Measurements from ENCODE around the gene FAM170B. TPM values are rescaled to one million over a fixed set of nuclear protein-coding genes. Genes with fewer than 3 reads are reported as not detected.

Gene FAM170B
- total and polyA plus RNA-seq, 2 donors (not counting 3 experiments of a cell fraction or from before 2014, with no cell fraction given) = not detected

GRCh38 chr10:49112851-49113250 lies 21.0 kb downstream of the FAM170B start:
- no peak overlapping the region for H3K4me2 ChIP-seq (ENCODE audit: insufficient read depth, low read length)
- H3K36me3 ChIP-seq (ENCODE audit: control insufficient read depth in 2 of 2, extremely low read depth in 1 of 2, insufficient read depth in 2 of 2, low read length in 2 of 2) = no peaks in the 10 kb centered on the region
- H3K4me1 ChIP-seq (ENCODE audit: control insufficient read depth, extremely low read depth, insufficient read depth, low read length) = no peaks in the 10 kb centered on the region
- no TSS peak for BruUV-seq (replicated peaks)
- H3K79me2 ChIP-seq (ENCODE audit: control insufficient read depth, insufficient read depth, low read length) = no peaks in the 10 kb centered on the region
- TF ChIP-seq MAX (IDR thresholded peaks at IDR 0.05; ENCODE audit: insufficient read depth, insufficient read length) (no peak), CTCF (IDR thresholded peaks at IDR 0.05; ENCODE audit: extremely low read depth in 1 of 2, insufficient read depth in 1 of 2, low read depth in 1 of 2, low read length in 2 of 2) (no peak), FOS (IDR thresholded peaks at IDR 0.05; ENCODE audit: borderline replicate concordance, insufficient read depth, low read length) (no peak), JUN (IDR thresholded peaks at IDR 0.05; ENCODE audit: borderline replicate concordance, insufficient read depth, insufficient read length, low read depth) (no peak), POLR2A (IDR thresholded peaks at IDR 0.05; ENCODE audit: low read depth, low read length) (no peak), MYC (IDR thresholded peaks at IDR 0.05; ENCODE audit: low read depth, low read length) (no peak), GATA2 (IDR thresholded peaks at IDR 0.05; ENCODE audit: insufficient read depth, insufficient read length, low read depth, low read length) (no peak), EZH2 (IDR thresholded peaks at IDR 0.05; ENCODE audit: borderline replicate concordance, low read depth, low read length, severe bottlenecking) (no peak), POLR2AphosphoS5 (IDR thresholded peaks at IDR 0.05; ENCODE audit: insufficient read depth, low read depth, low read length) (no peak)
- intact Hi-C loops (cut with micrococcal nuclease) = no loop called here
- no peak overlapping the region for H3K4me3 ChIP-seq (replicated peaks in 1 of 3; ENCODE audit: insufficient read depth in 1 of 3, low read depth in 1 of 3, low read length in 3 of 3)
- ChIA-PET CTCF (interaction anchor here (1.3 kb wide), 1 partner anchor 295 kb away, joined by 4 read pairs; no protein-coding TSS in a partner anchor), POLR2A (no interaction called here)
- H4K20me1 ChIP-seq (replicated peaks; ENCODE audit: control insufficient read depth, extremely low read depth, insufficient read depth, low read length) = no peaks in the 10 kb centered on the region
- H3K9me3 ChIP-seq (replicated peaks; ENCODE audit: control insufficient read depth, insufficient read depth, low read length) = no peaks in the 10 kb centered on the region
- FAIRE-seq (no peak), DNase-seq (ENCODE audit: low read depth, low spot score) (no peak)
- H3K27me3 ChIP-seq (ENCODE audit: control insufficient read depth in 2 of 2, insufficient read depth in 2 of 2, low read length in 2 of 2) = peaks cover 13 to 23% of the 10 kb centered on the region in 2 experiments
- dilution Hi-C loops (cut with MboI; ENCODE audit: extremely low pct_ligation_motif_present, low sequenced_read_pairs) = no loop called here
- H3K27ac ChIP-seq (ENCODE audit: insufficient read depth, low read depth, low read length) = no peak overlapping the region
- H2AFZ ChIP-seq (ENCODE audit: low read depth, low read length) = no peak overlapping the region
- no peak overlapping the region for H3K9ac ChIP-seq (replicated peaks; ENCODE audit: extremely low read depth, insufficient read depth, low read length)
- H3K9me1 ChIP-seq (replicated peaks; ENCODE audit: control insufficient read depth, extremely low read depth, insufficient read depth, low read length) = no peaks in the 10 kb centered on the region

All from endothelial cell of umbilical vein (primary cell).